Mesendoderm (in vitro differentiated cells): ENCODE measurements around the gene CNTNAP1.

ENCODE experiments used
- DNase-seq: peaks from one replicate; pipeline ENCODE4 v3.0.0; 2013
- H2AK5ac ChIP-seq: 2 replicates; pipeline ENCODE4 v1.6.1; 2013; ENCODE audit warnings: low read length, inconsistent platforms
- H2BK120ac ChIP-seq: 2 replicates; pipeline ENCODE4 v1.6.1; 2013; ENCODE audit warnings: low read depth, mild to moderate bottlenecking, low read length, moderate library complexity, mixed read lengths
- H2BK15ac ChIP-seq: replicated peaks from 2 replicates; pipeline ENCODE4 v1.6.1; 2013; ENCODE audit warnings: low read depth, mild to moderate bottlenecking, moderate library complexity
- H2BK5ac ChIP-seq: 2 replicates; pipeline ENCODE4 v1.6.1; 2013; ENCODE audit warnings: low read length, inconsistent platforms
- H3K18ac ChIP-seq: 2 replicates; pipeline ENCODE4 v1.6.1; 2013; ENCODE audit warnings: mild to moderate bottlenecking, low read length, mixed read lengths
- H3K23ac ChIP-seq: one replicate; pipeline ENCODE4 v1.6.1; 2013; ENCODE audit warnings: low read length
- H3K27ac ChIP-seq: 2 replicates; pipeline ENCODE4 v1.5.1; 2013; ENCODE audit warnings: low read depth, mild to moderate bottlenecking, inconsistent platforms, low read length, moderate library complexity
- H3K27me3 ChIP-seq: 2 replicates; pipeline ENCODE4 v1.6.1; 2013; ENCODE audit warnings: low read length, control low read depth, mild to moderate bottlenecking, inconsistent platforms; ENCODE audit not compliant: insufficient read depth, poor library complexity
- H3K36me3 ChIP-seq: 2 replicates; pipeline ENCODE4 v1.6.1; 2013; ENCODE audit warnings: low read length, inconsistent platforms; ENCODE audit not compliant: control insufficient read depth, insufficient read depth
- H3K4ac ChIP-seq: one replicate; pipeline ENCODE4 v1.6.1; 2013; ENCODE audit warnings: low read depth, mild to moderate bottlenecking, low read length, moderate library complexity
- H3K4me1 ChIP-seq: 2 replicates; pipeline ENCODE4 v1.6.1; 2013; ENCODE audit warnings: low read depth, low read length, inconsistent platforms; ENCODE audit not compliant: control insufficient read depth
- H3K4me2 ChIP-seq: 2 replicates; pipeline ENCODE4 v1.6.1; 2013; ENCODE audit warnings: low read length
- H3K4me3 ChIP-seq: 2 replicates; pipeline ENCODE4 v1.5.1; 2013; ENCODE audit warnings: mild to moderate bottlenecking, low read length
- H3K56ac ChIP-seq: one replicate; pipeline ENCODE4 v1.6.1; 2013; ENCODE audit warnings: low read length
- H3K79me1 ChIP-seq: 2 replicates; pipeline ENCODE4 v1.6.1; 2013; ENCODE audit warnings: low read length, inconsistent platforms
- H3K79me2 ChIP-seq: 2 replicates; pipeline ENCODE4 v1.6.1; 2013; ENCODE audit warnings: mild to moderate bottlenecking, low read length; ENCODE audit not compliant: control insufficient read depth, insufficient read depth
- H3K9ac ChIP-seq: 2 replicates; pipeline ENCODE4 v1.6.1; 2013; ENCODE audit warnings: low read length, inconsistent platforms
- H4K5ac ChIP-seq: one replicate; pipeline ENCODE4 v1.6.1; 2013; ENCODE audit warnings: low read length
- H4K8ac ChIP-seq: one replicate; pipeline ENCODE4 v1.6.1; 2013; ENCODE audit warnings: low read depth, mild to moderate bottlenecking, control low read depth, low read length, moderate library complexity
- WGBS: extraction: QIAGEN DNeasy Blood & Tissue Kit; methylation state at CpG from one replicate; pipeline ENCODE4 v1.1.7; 2013; ENCODE audit warnings: low lambda C conversion rate, missing lambda C conversion rate; ENCODE audit not compliant: insufficient coverage; ENCODE audit errors: extremely low coverage; 5-methylcytosine and 5-hydroxymethylcytosine counted together

CNTNAP1 gene

DNA sequence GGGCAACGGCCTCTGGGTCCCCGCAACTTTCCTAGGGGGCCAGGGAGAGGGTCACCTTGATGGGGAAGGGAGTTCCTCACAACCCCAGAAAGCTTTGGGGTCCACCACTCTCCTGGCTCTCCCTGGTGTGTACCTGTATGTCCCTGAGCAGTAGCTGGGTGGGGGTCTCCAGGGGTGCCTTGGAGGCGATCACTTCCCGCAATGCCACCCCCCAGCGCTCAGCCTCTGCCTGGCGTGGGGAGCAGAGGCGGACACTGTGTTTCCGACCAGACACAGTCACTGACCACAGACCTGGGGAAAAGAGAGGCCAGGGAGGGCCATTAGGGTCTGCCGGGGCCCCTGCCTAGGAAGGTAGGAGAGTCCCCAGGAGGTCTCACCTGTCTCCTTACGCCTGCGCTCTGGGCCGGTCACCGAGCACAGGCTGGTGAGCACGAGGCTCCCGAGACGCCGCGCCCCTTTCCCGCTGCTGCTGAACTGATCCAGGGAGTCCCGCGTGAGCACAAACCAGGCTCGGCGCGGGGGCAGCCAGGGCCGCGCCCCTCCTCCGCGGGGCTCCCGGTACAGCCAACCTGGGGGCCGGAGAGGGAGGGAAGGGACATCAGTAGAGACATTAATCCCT is 9.0 kb upstream of the CNTNAP1 start:
- no peak for DNase-seq
- Histone ChIP-seq H2AK5ac (no peak overlapping the region), H4K8ac (no peak overlapping the region), H3K4me3 (no peak overlapping the region), H3K36me3 (no peaks in the 10 kb centered on the region), H3K4me1 (peaks cover 10% of the 10 kb centered on the region), H3K4me2 (no peak overlapping the region), H4K5ac (no peak overlapping the region), H3K27ac (no peak overlapping the region), H2BK5ac (no peak overlapping the region), H3K9ac (no peak overlapping the region), H3K79me2 (no peaks in the 10 kb centered on the region), H2BK120ac (no peak overlapping the region), H3K18ac (no peak overlapping the region), H2BK15ac (no peak overlapping the region), H3K4ac (no peak overlapping the region), H3K56ac (no peak overlapping the region), H3K23ac (no peak overlapping the region), H3K79me1 (no peaks in the 10 kb centered on the region), H3K27me3 (no peaks in the 10 kb centered on the region)
- no CpG with 5 or more reads among the region's 30 CpGs for WGBS

DNA sequence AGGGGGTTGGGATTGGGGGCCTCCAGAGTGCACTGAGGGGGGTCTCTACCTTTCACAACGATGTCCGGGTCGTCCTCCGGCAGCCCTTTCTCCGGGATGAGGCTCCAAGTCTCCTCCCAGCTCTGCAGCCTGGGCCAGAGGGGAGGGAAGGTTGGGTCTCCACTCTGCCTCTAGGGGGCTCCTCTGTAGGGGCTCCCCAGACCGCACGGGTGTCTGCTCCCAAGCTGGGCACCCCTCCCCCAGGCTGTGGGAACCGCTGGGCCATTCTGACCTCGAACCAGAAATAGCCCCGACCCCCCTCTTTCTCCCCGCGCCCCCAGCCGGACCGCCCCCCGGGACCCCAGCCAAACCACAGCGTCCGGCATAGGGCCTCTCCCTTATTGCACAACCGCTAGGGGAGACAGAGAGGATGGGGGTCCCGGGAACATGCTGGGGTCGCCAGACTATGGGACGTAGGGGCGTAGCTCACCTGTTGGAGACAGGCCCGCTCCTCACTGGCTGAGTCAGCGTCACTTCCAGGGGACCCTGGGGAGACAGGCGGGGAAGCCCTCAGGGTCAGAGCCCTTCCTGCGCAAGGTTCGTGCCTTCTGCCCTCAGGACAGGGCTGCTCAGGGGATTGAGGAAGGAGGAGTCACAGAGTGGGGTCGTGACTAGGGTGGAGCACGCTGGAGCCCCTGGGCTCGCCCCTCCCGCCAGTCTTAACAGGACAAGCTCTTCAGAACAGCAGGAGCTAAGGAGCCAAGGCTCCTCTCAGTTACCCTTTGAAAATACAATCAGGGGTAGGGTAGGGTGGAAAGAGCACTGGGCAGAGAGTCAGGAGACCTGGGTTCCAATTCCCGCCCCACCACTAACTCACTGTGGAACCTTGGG is 8.2 kb upstream of the CNTNAP1 start:
- Histone ChIP-seq H3K36me3 (no peaks in the 10 kb centered on the region), H3K4me2 (peak overlapping the region; percentile 2), H3K27ac (no peak overlapping the region), H3K18ac (peak overlapping the region; percentile 34), H4K5ac (no peak overlapping the region), H3K4me3 (no peak overlapping the region), H2AK5ac (no peak overlapping the region), H3K56ac (peak overlapping the region; percentile 49), H3K9ac (peak overlapping the region; percentile 30), H2BK5ac (no peak overlapping the region), H3K4me1 (peaks cover 13% of the 10 kb centered on the region), H2BK120ac (no peak overlapping the region), H3K23ac (peak overlapping the region; percentile 30), H3K79me1 (no peaks in the 10 kb centered on the region), H4K8ac (no peak overlapping the region), H3K4ac (no peak overlapping the region), H3K79me2 (no peaks in the 10 kb centered on the region), H2BK15ac (no peak overlapping the region), H3K27me3 (no peaks in the 10 kb centered on the region)
- DNase-seq, result peak; percentile 77
- no CpG with 5 or more reads among the region's 32 CpGs for WGBS

DNA sequence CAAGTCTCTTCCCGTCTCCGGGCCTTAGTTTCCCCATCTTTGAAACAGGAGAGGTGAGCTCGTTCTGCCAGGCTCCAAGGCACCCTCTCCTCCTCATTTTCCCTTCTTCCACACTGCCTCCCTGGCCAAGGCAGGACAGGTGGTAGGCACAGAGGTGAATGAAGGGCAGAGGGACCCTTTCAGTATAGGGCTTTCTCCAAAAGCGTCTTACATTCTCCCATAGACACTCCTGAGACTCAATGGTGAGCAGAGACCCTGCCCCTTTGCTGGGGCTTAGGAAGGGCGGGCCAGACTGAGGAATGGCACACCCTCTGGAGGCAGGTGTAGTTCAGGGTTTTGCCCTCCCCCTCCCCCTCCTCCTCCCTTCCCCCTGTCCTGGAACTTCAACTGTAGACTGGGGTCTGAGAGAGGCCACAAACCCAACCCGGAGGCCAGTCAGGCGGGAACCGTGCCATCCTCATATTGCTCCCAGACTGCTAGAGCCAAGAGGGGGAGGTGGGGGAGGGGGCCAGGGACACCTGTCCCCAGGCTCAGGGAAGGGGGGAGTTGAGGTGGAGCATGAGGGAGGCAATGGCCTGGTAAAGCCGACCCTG is 7.5 kb upstream of the CNTNAP1 start:
- Histone ChIP-seq H3K23ac (peak overlapping the region; percentile 30), H3K27me3 (no peaks in the 10 kb centered on the region), H3K27ac (no peak overlapping the region), H3K4me1 (peaks cover 16% of the 10 kb centered on the region), H4K8ac (no peak overlapping the region), H3K4me3 (no peak overlapping the region), H2BK5ac (no peak overlapping the region), H3K4ac (no peak overlapping the region), H3K4me2 (peak overlapping the region; percentile 98), H3K56ac (peak overlapping the region; percentile 49), H2AK5ac (no peak overlapping the region), H2BK15ac (no peak overlapping the region), H3K79me1 (no peaks in the 10 kb centered on the region), H2BK120ac (no peak overlapping the region), H3K79me2 (no peaks in the 10 kb centered on the region), H3K36me3 (no peaks in the 10 kb centered on the region), H3K9ac (peak overlapping the region; percentile 35), H3K18ac (no peak overlapping the region), H4K5ac (no peak overlapping the region)
- peak; percentile 86 for DNase-seq
- no CpG with 5 or more reads among the region's 9 CpGs for WGBS

DNA sequence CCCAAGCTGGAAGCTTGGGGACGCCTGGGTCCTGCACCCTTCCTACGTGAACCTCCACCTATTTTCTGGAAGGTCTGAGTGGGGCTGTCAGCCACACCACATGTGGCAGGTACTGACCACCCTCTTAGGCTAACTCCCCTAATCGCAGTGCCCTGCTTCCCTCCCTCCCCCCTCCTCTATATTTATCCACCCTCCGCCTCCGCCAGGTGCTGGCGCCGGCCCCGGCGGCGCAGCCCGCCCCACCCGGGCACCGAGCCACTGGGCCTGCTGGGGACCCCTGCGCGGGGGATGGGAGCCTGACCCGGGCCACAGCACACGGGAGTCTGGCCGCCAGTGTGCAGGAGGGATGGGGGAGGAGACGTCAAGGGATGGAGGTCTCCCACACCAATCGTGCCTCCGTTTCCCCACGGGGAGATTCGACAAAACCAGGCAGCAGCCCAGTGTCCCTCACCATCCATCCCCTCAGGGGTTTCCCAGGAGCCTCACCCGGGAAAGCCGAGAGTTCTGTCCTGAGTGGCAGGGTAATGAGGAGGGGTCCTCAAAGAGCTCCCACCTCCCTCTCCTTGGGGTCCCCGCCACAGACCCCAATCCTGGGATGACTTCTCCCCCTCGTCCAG is 6.9 kb upstream of the CNTNAP1 start:
- Histone ChIP-seq H3K56ac (peak overlapping the region; percentile 89), H2AK5ac (no peak overlapping the region), H2BK120ac (no peak overlapping the region), H3K4me1 (peaks cover 16% of the 10 kb centered on the region), H3K23ac (peak overlapping the region; percentile 75), H3K27ac (no peak overlapping the region), H4K8ac (no peak overlapping the region), H3K9ac (peak overlapping the region; percentile 73), H3K4me3 (peak overlapping the region; percentile 54), H3K18ac (no peak overlapping the region), H2BK5ac (no peak overlapping the region), H2BK15ac (no peak overlapping the region), H3K36me3 (no peaks in the 10 kb centered on the region), H4K5ac (no peak overlapping the region), H3K4me2 (peak overlapping the region; percentile 98), H3K79me1 (no peaks in the 10 kb centered on the region), H3K27me3 (no peaks in the 10 kb centered on the region), H3K79me2 (no peaks in the 10 kb centered on the region), H3K4ac (peak overlapping the region; percentile 5)
- no CpG with 5 or more reads among the region's 27 CpGs for WGBS
- DNase-seq, result no peak

DNA sequence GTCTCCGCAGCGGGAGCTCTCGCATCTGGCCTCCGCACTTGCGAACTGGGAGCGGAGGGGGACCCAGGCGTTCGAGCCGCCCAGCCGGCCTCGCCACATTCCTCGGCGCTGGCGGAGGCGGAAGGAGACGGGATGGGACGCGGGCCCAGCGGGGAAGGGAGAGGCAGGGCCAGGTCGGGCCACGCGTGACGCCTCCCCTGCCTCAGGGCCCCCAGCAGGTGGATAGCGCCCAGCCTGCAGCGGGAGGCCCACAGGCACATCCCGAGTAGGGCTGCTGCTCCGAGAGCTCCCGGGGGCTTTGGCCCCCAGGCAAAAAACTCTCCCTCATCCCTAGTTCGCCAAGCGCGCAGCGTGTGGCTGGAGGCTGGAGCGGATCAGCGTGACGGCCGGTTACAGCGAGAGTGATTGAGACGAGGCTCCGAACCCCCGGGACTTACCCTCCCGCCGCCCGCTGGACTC is 6.3 kb upstream of the CNTNAP1 start:
- H3K4ac ChIP-seq, result peak overlapping the region; percentile 5
- no peak overlapping the region for H2BK15ac ChIP-seq
- H3K36me3 ChIP-seq, result no peaks in the 10 kb centered on the region
- no peak overlapping the region for H4K5ac ChIP-seq
- peak overlapping the region; percentile 89 for H3K56ac ChIP-seq
- peak overlapping the region; percentile 98 for H3K4me2 ChIP-seq
- H2BK120ac ChIP-seq, result no peak overlapping the region
- H3K27ac ChIP-seq, result peak overlapping the region; percentile 41
- WGBS, result no CpG with 5 or more reads among the region's 43 CpGs
- DNase-seq, result peak; percentile 67
- H3K79me2 ChIP-seq, result no peaks in the 10 kb centered on the region
- peak overlapping the region; percentile 54 for H3K4me3 ChIP-seq
- peak overlapping the region; percentile 20 for H3K18ac ChIP-seq
- H3K9ac ChIP-seq, result peak overlapping the region; percentile 73
- H2BK5ac ChIP-seq, result no peak overlapping the region
- H3K23ac ChIP-seq, result peak overlapping the region; percentile 80
- H4K8ac ChIP-seq, result no peak overlapping the region
- H3K79me1 ChIP-seq, result no peaks in the 10 kb centered on the region
- no peak overlapping the region for H2AK5ac ChIP-seq
- H3K27me3 ChIP-seq, result no peaks in the 10 kb centered on the region
- peaks cover 16% of the 10 kb centered on the region for H3K4me1 ChIP-seq
